Astrocyte of the spinal cord (primary cell): ENCODE data around the gene MAMDC4.
"Not testable (repeated sequence)": the region's sequence is repeated elsewhere in the genome, so short reads cannot be mapped to it uniquely, and the experiment has no call there.

Source experiments
- DNase-seq: peaks from one replicate; pipeline ENCODE4 v3.0.0; 2011; ENCODE audit warnings: low read depth, low spot score
- H3K4me3 ChIP-seq: 2 replicates; pipeline ENCODE4 v1.5.1; 2011; ENCODE audit warnings: low read depth, mild to moderate bottlenecking, low read length, moderate library complexity
- CTCF ChIP-seq: IDR thresholded peaks from 2 replicates; pipeline ENCODE4 v1.5.1; 2012; ENCODE audit warnings: low read depth, mild to moderate bottlenecking, low read length, inconsistent platforms
- in situ Hi-C: cut with HindIII; loops from 2 replicates; pipeline ENCODE4 v1.10.0; 2017; ENCODE audit warnings: low sequenced_read_pairs

The MAMDC4 gene

GRCh38 chr9:136863623-136864273, 11.6 kb downstream of the MAMDC4 start:
- TF ChIP-seq CTCF = no peak
- in situ Hi-C loops = no loop called here
- no peak overlapping the region for H3K4me3 ChIP-seq
- DNase-seq = no peak

- no peak for DNase-seq
- peak overlapping the region; percentile 66 for H3K4me3 ChIP-seq
- in situ Hi-C loops = no loop called here
- TF ChIP-seq CTCF = no peak
These were observed 13.1 kb downstream of the MAMDC4 start for GRCh38 chr9:136865041-136865767.

- peak overlapping the region; percentile 66 for H3K4me3 ChIP-seq
- DNase-seq = no peak
- no peak for TF ChIP-seq CTCF
- in situ Hi-C loops = no loop called here
These were observed 13.6 kb downstream of the MAMDC4 start for GRCh38 chr9:136865768-136866103.

- DNase-seq, in situ Hi-C loops: not testable (repeated sequence)
- H3K4me3 ChIP-seq = peak overlapping the region; percentile 66
These were observed 14.8 kb downstream of the MAMDC4 start for GRCh38 chr9:136866898-136867421.

GRCh38 chr9:136867480-136867879, 15.3 kb downstream of the MAMDC4 start:
- TF ChIP-seq CTCF = no peak
- in situ Hi-C loops = no loop called here
- no peak for DNase-seq
- no peak overlapping the region for H3K4me3 ChIP-seq

- DNase-seq = no peak
- in situ Hi-C loops = no loop called here
- H3K4me3 ChIP-seq = no peak overlapping the region
- no peak for TF ChIP-seq CTCF
These were observed 15.8 kb downstream of the MAMDC4 start for GRCh38 chr9:136867917-136868316.

GRCh38 chr9:136868644-136869043, 16.5 kb downstream of the MAMDC4 start:
- DNase-seq = no peak
- in situ Hi-C loops = no loop called here
- no peak for TF ChIP-seq CTCF
- H3K4me3 ChIP-seq = no peak overlapping the region

- DNase-seq, H3K4me3 ChIP-seq, in situ Hi-C loops: not testable (repeated sequence)
These were observed 17.5 kb downstream of the MAMDC4 start for GRCh38 chr9:136869611-136870010.
